Nephron (organoid): ENCODE measurements around the gene FILIP1.
A peak's percentile ranks its signal among the peaks of the same experiment; 100 is the strongest.

Experiments used
- H3K27ac Mint-ChIP-seq, 3 experiments: 2 replicates each; pipeline ENCODE4 v1.8.0; 2020; ENCODE audit warnings: mixed read lengths in 3 of 3, mild to moderate bottlenecking in 2 of 3, moderate library complexity in 1 of 3
- H3K27me3 Mint-ChIP-seq: 2 replicates; pipeline ENCODE4 v1.8.0; 2021; ENCODE audit warnings: low read depth, mild to moderate bottlenecking, moderate library complexity, mixed read lengths
- H3K36me3 Mint-ChIP-seq: 2 replicates; pipeline ENCODE4 v1.8.0; 2020; ENCODE audit warnings: low read depth, mixed read lengths
- H3K4me1 Mint-ChIP-seq: 2 replicates; pipeline ENCODE4 v1.8.0; 2020; ENCODE audit warnings: mixed read lengths
- H3K4me3 Mint-ChIP-seq, 3 experiments: 2 replicates each; pipeline ENCODE4 v1.8.0; 2020; ENCODE audit warnings: mild to moderate bottlenecking in 3 of 3, mixed read lengths in 3 of 3, moderate library complexity in 2 of 3
- H3K9me3 Mint-ChIP-seq: 2 replicates; pipeline ENCODE4 v1.8.0; 2020; ENCODE audit warnings: mixed read lengths
- CTCF ChIP-seq, 3 experiments: fragments of 200-600 bp; sonication (generic); IDR thresholded peaks; one replicate each; pipeline ENCODE4 v1.5.0; 2021; ENCODE audit warnings: antibody characterized with exemption in 3 of 3; ENCODE audit not compliant: unreplicated experiment in 3 of 3

FILIP1 gene

GRCh38 chr6:75478929-75479328 lies 14.7 kb downstream of the FILIP1 start:
- Mint-ChIP-seq H3K4me3 (no peak overlapping the region), H3K9me3 (no peaks in the 10 kb centered on the region), H3K36me3 (no peaks in the 10 kb centered on the region), H3K27ac (no peak overlapping the region), H3K4me1 (peaks cover 43% of the 10 kb centered on the region), H3K27me3 (no peaks in the 10 kb centered on the region)
- TF ChIP-seq CTCF (IDR thresholded peaks at IDR 0.05; ENCODE audit: unreplicated experiment in 3 of 3) = no peak

- no peak for TF ChIP-seq CTCF (IDR thresholded peaks at IDR 0.05; ENCODE audit: unreplicated experiment in 3 of 3)
- peaks cover 5% of the 10 kb centered on the region for H3K4me1 Mint-ChIP-seq
- no peaks in the 10 kb centered on the region for H3K27me3 Mint-ChIP-seq
- H3K36me3 Mint-ChIP-seq = no peaks in the 10 kb centered on the region
- no peak overlapping the region for H3K4me3 Mint-ChIP-seq
- H3K9me3 Mint-ChIP-seq = peaks cover 2% of the 10 kb centered on the region
- no peak overlapping the region for H3K27ac Mint-ChIP-seq
Measured at GRCh38 chr6:75472885-75473284, 20.7 kb downstream of the FILIP1 start.

GRCh38 chr6:75467966-75468365 lies 25.6 kb downstream of the FILIP1 start:
- Mint-ChIP-seq H3K27me3 (peaks cover 4% of the 10 kb centered on the region), H3K4me3 (no peak overlapping the region), H3K4me1 (peaks cover 10% of the 10 kb centered on the region), H3K36me3 (no peaks in the 10 kb centered on the region), H3K27ac (no peak overlapping the region), H3K9me3 (peaks cover 2% of the 10 kb centered on the region)
- TF ChIP-seq CTCF (IDR thresholded peaks at IDR 0.05; ENCODE audit: unreplicated experiment in 3 of 3) = no peak

GRCh38 chr6:75467284-75467683 lies 26.3 kb downstream of the FILIP1 start:
- Mint-ChIP-seq H3K27ac (no peak overlapping the region), H3K9me3 (peaks cover 2% of the 10 kb centered on the region), H3K36me3 (no peaks in the 10 kb centered on the region), H3K4me1 (peaks cover 10% of the 10 kb centered on the region), H3K4me3 (no peak overlapping the region), H3K27me3 (peaks cover 4% of the 10 kb centered on the region)
- TF ChIP-seq CTCF (IDR thresholded peaks at IDR 0.05; ENCODE audit: unreplicated experiment in 3 of 3) = no peak

- peaks cover 2% of the 10 kb centered on the region for H3K9me3 Mint-ChIP-seq
- H3K27ac Mint-ChIP-seq = no peak overlapping the region
- H3K36me3 Mint-ChIP-seq = no peaks in the 10 kb centered on the region
- H3K27me3 Mint-ChIP-seq = peaks cover 4% of the 10 kb centered on the region
- H3K4me1 Mint-ChIP-seq = peaks cover 10% of the 10 kb centered on the region
- no peak for TF ChIP-seq CTCF (IDR thresholded peaks at IDR 0.05; ENCODE audit: unreplicated experiment in 3 of 3)
- H3K4me3 Mint-ChIP-seq = no peak overlapping the region
Measured at GRCh38 chr6:75466636-75467035, 27.0 kb downstream of the FILIP1 start.

GRCh38 chr6:75463908-75464307 lies 29.7 kb downstream of the FILIP1 start:
- Mint-ChIP-seq H3K9me3 (no peaks in the 10 kb centered on the region), H3K27me3 (peaks cover 4% of the 10 kb centered on the region), H3K4me3 (no peak overlapping the region), H3K4me1 (peaks cover 22% of the 10 kb centered on the region), H3K27ac (peak overlapping the region in 1 of 3 experiments; percentile 18), H3K36me3 (no peaks in the 10 kb centered on the region)
- TF ChIP-seq CTCF (IDR thresholded peaks at IDR 0.05; ENCODE audit: unreplicated experiment in 3 of 3) = no peak
